Tibial nerve (tissue), 3 donors: ENCODE data around the gene GABRG3.

Experiments used
- EP300 ChIP-seq, 2 donors: sonication (generic); formaldehyde crosslinking; IDR thresholded peaks; one replicate each; pipeline ENCODE4 v1.6.1; 2017; ENCODE audit warnings: antibody characterized with exemption in 2 of 2, mild to moderate bottlenecking in 1 of 2
- POLR2A ChIP-seq, 2 donors: fragments of 450-650 bp; IDR thresholded peaks; one replicate each; pipeline ENCODE4 v1.6.1; 2017; ENCODE audit warnings: antibody characterized with exemption in 2 of 2, mild to moderate bottlenecking in 2 of 2, moderate library complexity in 2 of 2

DNA sequence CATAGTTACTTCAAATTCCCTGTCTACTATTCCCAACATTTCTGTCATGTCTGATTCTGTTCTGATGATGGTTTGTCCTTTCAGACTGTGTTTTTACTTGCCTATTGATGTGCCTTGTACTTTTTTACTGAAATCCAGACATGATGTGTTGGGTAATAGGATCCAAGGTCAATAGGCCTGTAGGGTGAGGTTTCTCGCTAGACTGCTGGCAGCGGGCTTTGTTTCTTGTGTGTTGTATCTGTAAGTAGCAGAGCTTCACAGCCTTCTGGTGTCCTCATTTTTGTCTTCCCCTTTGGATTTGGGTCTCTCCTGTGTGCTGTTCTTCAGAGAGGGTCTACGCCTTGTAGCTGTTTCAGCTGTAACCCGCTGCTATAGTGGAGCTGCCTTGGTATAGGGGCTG lies 140.3 kb downstream of the GABRG3 start:
- no peak for TF ChIP-seq EP300 (IDR thresholded peaks at IDR 0.05)
- no peak for TF ChIP-seq POLR2A (IDR thresholded peaks at IDR 0.05)
